ENCODE data around the gene TNFSF4. TPM values are rescaled to one million over a fixed set of nuclear protein-coding genes. Genes with fewer than 3 reads are reported as not detected.
A peak's percentile ranks its signal among the peaks of the same experiment; 100 is the strongest.

TNFSF4 gene
- total RNA-seq, 1 experiment from 2014 or later, result 0.10 TPM

DNA sequence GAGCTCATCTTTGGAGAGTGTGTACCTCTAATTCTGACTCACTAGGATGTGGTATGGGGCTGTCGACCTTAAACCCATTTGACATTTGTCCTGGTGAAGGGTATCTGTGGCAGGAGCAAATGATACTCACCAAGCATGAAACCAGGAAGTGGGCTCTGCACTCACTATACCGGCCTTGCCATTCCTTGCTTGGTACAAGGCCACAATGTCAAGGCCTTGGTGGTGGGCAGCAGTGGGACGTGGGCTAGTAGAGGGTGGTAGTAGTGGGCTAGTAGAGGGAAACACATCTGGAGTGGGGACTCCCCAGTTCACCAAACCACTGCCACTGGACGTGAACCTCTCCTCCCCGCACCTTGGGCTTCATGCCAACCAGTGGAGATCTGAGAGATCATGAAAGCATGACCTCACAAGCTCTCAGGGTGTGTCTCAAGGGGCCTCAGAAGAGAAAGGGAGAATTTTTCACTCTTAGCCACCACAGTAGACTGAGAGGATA lies 11.5 kb downstream of the TNFSF4 start:
- Histone ChIP-seq H3K27me3 (no peaks in the 10 kb centered on the region), H3K36me3 (no peaks in the 10 kb centered on the region), H3K27ac (no peak overlapping the region), H3K4me3 (no peak overlapping the region), H3K4me1 (peaks cover 2% of the 10 kb centered on the region), H3K9me3 (replicated peaks) (no peaks in the 10 kb centered on the region)
- no peak for DNase-seq

DNA sequence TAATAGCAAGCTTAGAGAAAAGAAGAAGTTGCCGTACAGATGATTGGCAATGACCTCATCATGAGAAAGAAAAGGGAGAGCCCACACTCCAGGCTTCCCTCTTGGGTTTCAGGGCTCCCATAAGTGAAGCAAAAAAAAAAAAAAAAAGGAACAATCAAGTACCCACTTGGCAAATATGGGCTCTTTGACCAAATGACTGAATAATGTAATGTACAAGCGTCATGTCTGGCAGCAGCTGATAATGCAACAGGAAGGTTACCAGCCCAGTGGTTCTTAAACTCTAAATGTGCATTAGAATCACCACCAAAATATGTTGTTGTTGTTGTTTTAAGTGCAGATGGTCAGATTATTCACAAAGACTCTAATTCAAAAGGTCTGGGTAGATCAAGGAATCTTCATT lies 13.5 kb downstream of the TNFSF4 start:
- Histone ChIP-seq H3K4me3 (no peak overlapping the region), H3K27ac (no peak overlapping the region), H3K36me3 (no peaks in the 10 kb centered on the region), H3K4me1 (peaks cover 8% of the 10 kb centered on the region), H3K9me3 (replicated peaks) (no peaks in the 10 kb centered on the region), H3K27me3 (no peaks in the 10 kb centered on the region)
- no peak for DNase-seq

DNA sequence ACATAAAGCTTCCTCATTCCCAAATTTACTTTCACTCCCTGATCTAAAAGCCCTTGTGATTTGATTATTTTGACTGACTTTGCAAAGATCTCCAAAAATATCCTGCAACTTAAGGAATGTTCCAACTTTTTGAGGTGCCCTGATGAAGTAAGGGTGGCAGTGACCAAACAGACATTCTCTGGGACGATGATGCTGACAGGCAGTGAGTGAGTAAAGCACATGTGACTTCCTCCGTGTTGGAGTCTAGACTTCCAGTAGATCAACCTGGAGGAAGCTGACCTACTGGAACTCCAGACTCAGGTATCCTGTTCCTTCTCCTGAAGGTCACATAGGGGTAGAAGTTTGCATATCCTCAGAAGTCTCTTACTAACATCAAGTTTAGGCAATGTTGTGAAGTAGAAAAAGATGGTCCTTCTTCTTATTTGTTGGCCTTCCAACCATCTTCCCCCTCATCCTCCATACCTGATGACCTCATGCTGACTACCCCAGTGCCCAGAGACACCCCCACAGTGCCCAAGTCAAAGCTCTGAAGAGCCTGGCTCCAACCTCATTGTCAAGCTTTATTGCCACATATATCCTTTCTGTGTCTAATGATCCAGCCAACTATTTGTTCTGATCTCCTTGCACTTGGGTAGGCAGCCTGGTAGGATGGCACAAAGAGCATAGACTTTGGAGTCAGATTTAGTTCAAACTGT lies 16.0 kb downstream of the TNFSF4 start:
- no peak overlapping the region for H3K4me3 ChIP-seq
- no peaks in the 10 kb centered on the region for H3K27me3 ChIP-seq
- no peaks in the 10 kb centered on the region for H3K36me3 ChIP-seq
- peaks cover 8% of the 10 kb centered on the region for H3K4me1 ChIP-seq
- no peak for DNase-seq
- no peaks in the 10 kb centered on the region for H3K9me3 ChIP-seq (replicated peaks)
- H3K27ac ChIP-seq, result no peak overlapping the region

GRCh38 chr1:173190101-173190936 lies 16.8 kb downstream of the TNFSF4 start:
- Histone ChIP-seq H3K36me3 (no peaks in the 10 kb centered on the region), H3K9me3 (replicated peaks) (no peaks in the 10 kb centered on the region), H3K27ac (no peak overlapping the region), H3K4me3 (no peak overlapping the region), H3K4me1 (peaks cover 8% of the 10 kb centered on the region), H3K27me3 (no peaks in the 10 kb centered on the region)
- DNase-seq, result peak; percentile 58 to 70

DNA sequence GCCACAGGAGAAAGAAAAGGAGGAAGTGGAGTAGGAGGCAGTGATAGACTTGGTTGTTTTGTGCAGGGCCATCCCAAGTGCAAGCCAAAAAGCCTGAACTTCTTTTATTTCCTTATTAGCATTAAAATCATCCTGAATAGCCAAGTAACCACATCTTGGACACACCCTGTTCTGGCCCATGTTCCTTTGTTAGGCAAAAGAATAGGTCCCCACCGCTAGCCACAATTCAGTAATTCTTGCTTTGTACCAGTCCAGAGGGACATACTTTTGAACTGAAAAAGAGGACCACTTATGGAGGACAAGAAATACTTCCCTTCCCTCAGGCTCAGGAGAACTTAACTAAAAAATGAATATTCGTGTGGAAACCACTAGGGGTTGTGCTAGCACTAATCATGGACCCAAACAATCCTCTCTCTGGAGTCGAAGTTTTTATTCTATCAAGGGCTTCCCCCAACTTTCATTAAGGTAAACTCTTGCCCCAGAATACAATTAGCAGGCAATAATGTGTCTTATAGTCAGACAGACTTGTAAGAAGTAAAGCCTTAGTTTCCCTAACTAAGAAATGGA lies 19.4 kb downstream of the TNFSF4 start:
- H3K36me3 ChIP-seq, result no peaks in the 10 kb centered on the region
- H3K9me3 ChIP-seq (replicated peaks), result no peaks in the 10 kb centered on the region
- H3K4me3 ChIP-seq, result no peak overlapping the region
- H3K4me1 ChIP-seq, result peaks cover 8% of the 10 kb centered on the region
- DNase-seq, result no peak
- H3K27ac ChIP-seq, result no peak overlapping the region
- no peaks in the 10 kb centered on the region for H3K27me3 ChIP-seq

GRCh38 chr1:173181791-173182190 lies 25.3 kb downstream of the TNFSF4 start:
- no peak overlapping the region for H3K4me3 ChIP-seq
- no peaks in the 10 kb centered on the region for H3K27me3 ChIP-seq
- no peaks in the 10 kb centered on the region for H3K4me1 ChIP-seq
- no peaks in the 10 kb centered on the region for H3K36me3 ChIP-seq
- DNase-seq, result no peak
- H3K9me3 ChIP-seq (replicated peaks), result no peaks in the 10 kb centered on the region
- H3K27ac ChIP-seq, result no peak overlapping the region

GRCh38 chr1:173176246-173176645 lies 30.9 kb downstream of the TNFSF4 start:
- Histone ChIP-seq H3K4me3 (no peak overlapping the region), H3K9me3 (replicated peaks) (peaks cover 4% of the 10 kb centered on the region; the same call in 1 of the 2 replicates), H3K27me3 (no peaks in the 10 kb centered on the region), H3K27ac (no peak overlapping the region), H3K36me3 (no peaks in the 10 kb centered on the region), H3K4me1 (peaks cover 7% of the 10 kb centered on the region; the same call in 1 of the 2 replicates)
- no peak for DNase-seq

- DNase-seq, result peak; percentile 8 to 41
- H3K36me3 ChIP-seq, result no peaks in the 10 kb centered on the region
- no peak overlapping the region for H3K4me3 ChIP-seq
- no peak overlapping the region; the same call in 1 of the 2 replicates for H3K27ac ChIP-seq
- H3K4me1 ChIP-seq, result peaks cover 7% of the 10 kb centered on the region; the same call in 1 of the 2 replicates
- no peaks in the 10 kb centered on the region for H3K27me3 ChIP-seq
- H3K9me3 ChIP-seq (replicated peaks), result peaks cover 4% of the 10 kb centered on the region; the same call in 1 of the 2 replicates
Measured at GRCh38 chr1:173175514-173176145, 31.5 kb downstream of the TNFSF4 start.

DNA sequence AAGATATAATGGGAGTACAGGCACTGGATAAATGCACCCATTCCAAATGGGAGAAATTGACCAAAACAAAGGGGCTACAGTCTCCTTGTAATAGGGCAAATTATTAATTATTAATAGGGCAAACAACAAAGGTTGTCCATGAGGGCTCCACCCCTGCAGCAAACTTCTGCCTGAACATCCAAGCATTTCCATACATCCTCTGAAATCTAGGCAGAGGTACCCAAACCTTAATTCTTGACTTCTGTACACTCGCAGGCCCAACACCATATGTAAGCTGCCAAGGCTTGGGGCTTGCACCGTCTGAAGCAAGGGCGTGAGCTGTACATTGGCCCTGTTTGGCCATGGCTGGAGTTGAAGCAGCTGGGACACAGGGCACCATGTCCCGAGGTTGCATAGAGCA lies 33.7 kb downstream of the TNFSF4 start:
- peaks cover 7% of the 10 kb centered on the region; the same call in 1 of the 2 replicates for H3K4me1 ChIP-seq
- H3K27me3 ChIP-seq, result no peaks in the 10 kb centered on the region
- peaks cover 4% of the 10 kb centered on the region; the same call in 1 of the 2 replicates for H3K9me3 ChIP-seq (replicated peaks)
- H3K36me3 ChIP-seq, result no peaks in the 10 kb centered on the region
- DNase-seq, result no peak
- H3K4me3 ChIP-seq, result no peak overlapping the region
- no peak overlapping the region for H3K27ac ChIP-seq

- DNase-seq, result no peak
- Histone ChIP-seq H3K4me1 (peaks cover 7% of the 10 kb centered on the region; the same call in 1 of the 2 replicates), H3K36me3 (no peaks in the 10 kb centered on the region), H3K27ac (no peak overlapping the region), H3K4me3 (no peak overlapping the region), H3K27me3 (no peaks in the 10 kb centered on the region), H3K9me3 (replicated peaks) (peaks cover 4% of the 10 kb centered on the region; the same call in 1 of the 2 replicates)
Measured at GRCh38 chr1:173171152-173171551, 36.0 kb downstream of the TNFSF4 start.

- Histone ChIP-seq H3K4me3 (no peak overlapping the region), H3K27ac (no peak overlapping the region), H3K27me3 (no peaks in the 10 kb centered on the region), H3K9me3 (replicated peaks) (peaks cover 4% of the 10 kb centered on the region; the same call in 1 of the 2 replicates), H3K4me1 (no peaks in the 10 kb centered on the region), H3K36me3 (no peaks in the 10 kb centered on the region)
- no peak for DNase-seq
Measured at GRCh38 chr1:173168941-173169340, 38.2 kb downstream of the TNFSF4 start.

- H3K27me3 ChIP-seq, result no peaks in the 10 kb centered on the region
- no peaks in the 10 kb centered on the region for H3K36me3 ChIP-seq
- no peak for DNase-seq
- no peak overlapping the region for H3K4me3 ChIP-seq
- no peak overlapping the region for H3K27ac ChIP-seq
- no peaks in the 10 kb centered on the region for H3K4me1 ChIP-seq
- H3K9me3 ChIP-seq (replicated peaks), result no peaks in the 10 kb centered on the region
Measured at GRCh38 chr1:173164686-173165085, 42.4 kb downstream of the TNFSF4 start.

- no peak overlapping the region for H3K4me3 ChIP-seq
- H3K9me3 ChIP-seq (replicated peaks), result no peaks in the 10 kb centered on the region
- no peaks in the 10 kb centered on the region for H3K27me3 ChIP-seq
- no peak overlapping the region for H3K27ac ChIP-seq
- H3K4me1 ChIP-seq, result no peaks in the 10 kb centered on the region
- DNase-seq, result peak in 1 of 2 experiments; percentile 2
- no peaks in the 10 kb centered on the region for H3K36me3 ChIP-seq
Measured at GRCh38 chr1:173164178-173164577, 43.0 kb downstream of the TNFSF4 start.

DNA sequence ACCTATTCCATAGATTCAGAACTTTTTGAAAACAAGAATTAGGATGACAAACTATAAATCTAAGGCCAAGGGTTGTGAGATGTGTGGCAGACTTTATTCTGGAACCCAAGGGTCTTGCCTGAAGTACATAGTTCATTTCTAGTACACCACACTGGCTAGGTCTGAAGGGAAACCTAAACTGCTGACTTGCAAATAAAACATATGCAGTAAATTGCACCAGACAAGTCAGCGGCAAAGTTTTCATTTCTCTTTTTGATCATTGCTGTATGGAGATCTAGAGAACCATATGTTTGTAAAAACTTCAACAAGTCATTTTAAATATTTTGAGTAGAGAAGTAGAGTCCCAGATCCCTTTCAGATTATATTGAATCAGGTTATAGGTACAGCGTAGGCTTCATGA lies 43.9 kb downstream of the TNFSF4 start:
- H3K27ac ChIP-seq, result no peak overlapping the region

More for the DNA sequence above, 43.9 kb downstream of the TNFSF4 start:
- no peak for DNase-seq
- Histone ChIP-seq H3K27me3 (no peaks in the 10 kb centered on the region), H3K9me3 (replicated peaks) (no peaks in the 10 kb centered on the region), H3K4me3 (no peak overlapping the region), H3K36me3 (no peaks in the 10 kb centered on the region), H3K4me1 (no peaks in the 10 kb centered on the region)
